Measurements from ENCODE around the gene NUP37.

DNA sequence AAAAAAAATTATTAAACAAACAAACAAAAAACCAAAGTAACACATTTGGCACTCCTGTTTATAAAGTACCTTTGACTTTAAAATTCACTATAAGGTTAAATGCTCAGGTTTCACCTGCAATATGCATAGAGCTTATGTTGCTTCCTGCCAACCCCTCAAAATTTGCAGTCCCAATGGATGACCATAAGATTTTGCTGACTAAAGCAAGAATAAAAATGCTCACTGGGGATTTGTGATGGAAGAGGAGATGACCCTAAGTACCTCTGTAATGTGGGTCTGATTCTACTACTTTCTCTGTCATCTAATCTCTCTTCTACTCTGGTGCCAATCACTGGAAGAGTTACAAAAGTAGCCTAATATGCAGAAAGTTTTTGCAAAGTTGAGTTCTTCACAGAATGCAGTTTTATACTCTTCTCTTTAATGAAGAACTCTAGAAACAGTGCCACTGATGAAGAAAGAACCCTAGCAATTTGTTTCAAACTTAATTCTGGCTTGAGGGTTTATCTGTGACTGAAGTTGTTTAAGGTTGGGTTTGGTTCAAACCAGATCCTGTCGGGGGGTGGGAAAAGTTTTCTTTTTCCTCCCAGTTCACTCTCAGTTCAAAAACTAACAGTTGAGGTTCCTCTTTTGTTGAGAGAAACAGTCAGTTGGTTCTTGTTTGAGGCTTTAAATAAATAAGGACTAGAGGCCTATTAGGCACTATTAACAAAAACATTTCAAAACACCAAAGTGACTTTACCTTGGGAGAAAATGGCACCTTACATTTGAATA is 69.1 kb downstream of the NUP37 start:
- TF ChIP-seq EZH2 (IDR thresholded peaks at IDR 0.05) (no peak), FOXP2 (optimal IDR thresholded peaks at IDR 0.05; ENCODE audit: control extremely low read depth, extremely low read length, insufficient read depth) (no peak)

Measured in SK-N-MC (cell line).